Breast epithelium (tissue), 3 donors: Measurements from ENCODE around the gene CRELD1.

ENCODE experiments used
- POLR2A ChIP-seq: fragments of 450-650 bp; IDR thresholded peaks from one replicate; pipeline ENCODE4 v1.6.1; 2016; ENCODE audit warnings: antibody characterized with exemption, mild to moderate bottlenecking, moderate library complexity
- POLR2AphosphoS5 ChIP-seq, 3 donors: sonication (generic); formaldehyde crosslinking; IDR thresholded peaks; one replicate each; pipeline ENCODE4 v1.6.1; 2017; ENCODE audit warnings: antibody characterized with exemption in 3 of 3
- TF ChIP-seq, protein P1 (sequence below), 3 donors: fragments of 450-650 bp; IDR thresholded peaks; one replicate each; pipeline ENCODE4 v1.5.1; 2016 to 2017; ENCODE audit warnings: antibody characterized with exemption in 3 of 3, mild to moderate bottlenecking in 3 of 3, moderate library complexity in 3 of 3

DNA sequence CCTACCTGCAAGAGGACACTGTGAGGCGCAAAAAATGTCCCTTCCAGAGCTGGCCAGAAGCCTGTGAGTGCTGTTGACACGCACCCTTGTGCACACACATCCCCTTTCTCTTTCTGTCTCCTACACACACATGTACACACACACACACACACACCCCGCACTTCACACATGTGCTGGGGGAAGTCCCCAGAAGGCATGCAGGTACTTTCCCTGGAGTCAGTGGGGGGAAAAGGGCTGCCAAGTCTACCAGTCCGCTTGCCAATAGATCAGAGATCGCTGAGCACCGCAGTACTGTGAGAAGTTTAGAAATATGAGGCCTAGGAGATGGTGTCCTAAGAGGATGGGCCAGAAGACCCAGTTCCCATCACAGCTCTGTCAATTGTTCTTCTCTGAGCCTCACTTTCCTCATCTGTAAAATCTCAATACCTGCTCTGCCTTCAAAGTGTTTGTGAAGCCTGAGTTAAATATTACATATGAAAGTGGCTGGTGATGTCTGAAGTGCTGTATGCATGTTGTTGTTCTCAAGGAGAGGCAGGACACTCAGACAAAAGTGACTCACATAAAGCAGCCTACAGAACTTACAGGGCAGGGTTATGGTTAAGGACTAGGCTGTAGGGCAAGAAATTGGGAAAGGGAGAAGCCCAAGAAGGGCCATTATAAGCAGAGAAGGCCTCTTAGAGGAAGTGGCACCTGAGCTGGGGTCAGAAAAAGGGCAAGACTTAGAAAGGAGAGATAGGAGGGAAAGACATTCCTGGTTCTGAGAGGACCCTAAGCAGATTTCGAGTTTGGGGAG lies 24.2 kb upstream of the CRELD1 start:
- TF ChIP-seq, protein P1, sequence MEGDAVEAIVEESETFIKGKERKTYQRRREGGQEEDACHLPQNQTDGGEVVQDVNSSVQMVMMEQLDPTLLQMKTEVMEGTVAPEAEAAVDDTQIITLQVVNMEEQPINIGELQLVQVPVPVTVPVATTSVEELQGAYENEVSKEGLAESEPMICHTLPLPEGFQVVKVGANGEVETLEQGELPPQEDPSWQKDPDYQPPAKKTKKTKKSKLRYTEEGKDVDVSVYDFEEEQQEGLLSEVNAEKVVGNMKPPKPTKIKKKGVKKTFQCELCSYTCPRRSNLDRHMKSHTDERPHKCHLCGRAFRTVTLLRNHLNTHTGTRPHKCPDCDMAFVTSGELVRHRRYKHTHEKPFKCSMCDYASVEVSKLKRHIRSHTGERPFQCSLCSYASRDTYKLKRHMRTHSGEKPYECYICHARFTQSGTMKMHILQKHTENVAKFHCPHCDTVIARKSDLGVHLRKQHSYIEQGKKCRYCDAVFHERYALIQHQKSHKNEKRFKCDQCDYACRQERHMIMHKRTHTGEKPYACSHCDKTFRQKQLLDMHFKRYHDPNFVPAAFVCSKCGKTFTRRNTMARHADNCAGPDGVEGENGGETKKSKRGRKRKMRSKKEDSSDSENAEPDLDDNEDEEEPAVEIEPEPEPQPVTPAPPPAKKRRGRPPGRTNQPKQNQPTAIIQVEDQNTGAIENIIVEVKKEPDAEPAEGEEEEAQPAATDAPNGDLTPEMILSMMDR (IDR thresholded peaks at IDR 0.05): no peak
- no peak for TF ChIP-seq POLR2A
- TF ChIP-seq POLR2AphosphoS5 (IDR thresholded peaks at IDR 0.05): no peak
